GM12878 (cell line): ENCODE measurements around the gene FLT1.

ENCODE experiments used
- EP300 ChIP-seq, 2 experiments: fragments of 150-350 bp in 1 of 2; IDR thresholded peaks; 2 replicates each; pipeline ENCODE4 v1.6.1; 2011 to 2012; ENCODE audit warnings: low read depth in 2 of 2, low read length in 2 of 2, borderline replicate concordance in 1 of 2, improper control_type of control experiment in 1 of 2, inconsistent platforms in 1 of 2; ENCODE audit not compliant: control insufficient read depth in 1 of 2
- EZH2 ChIP-seq: IDR thresholded peaks from 2 replicates; pipeline ENCODE4 v1.6.1; 2012; ENCODE audit warnings: low read depth, mild to moderate bottlenecking, control low read depth, inconsistent platforms, low read length, borderline replicate concordance; ENCODE audit not compliant: control insufficient read depth
- GABPA ChIP-seq: IDR thresholded peaks from 2 replicates; pipeline ENCODE4 v1.6.1; 2014; ENCODE audit warnings: antibody characterized with exemption, low read depth, mild to moderate bottlenecking, inconsistent platforms
- MXI1 ChIP-seq: fragments of 150-350 bp; IDR thresholded peaks from 2 replicates; pipeline ENCODE4 v1.6.1; 2011; ENCODE audit warnings: low read depth, mild to moderate bottlenecking, inconsistent platforms, low read length, improper control_type of control experiment
- POLR2AphosphoS2 ChIP-seq: IDR thresholded peaks from 2 replicates; pipeline ENCODE4 v1.6.1; 2011; ENCODE audit warnings: low read depth, mild to moderate bottlenecking, low read length, improper control_type of control experiment, moderate library complexity
- PRDM15 ChIP-seq: fragments of 450-650 bp; formaldehyde crosslinking; IDR thresholded peaks from 2 replicates; pipeline ENCODE4 v1.4.0; 2020; ENCODE audit warnings: mild to moderate bottlenecking, moderate library complexity
- SRF ChIP-seq, 2 experiments: IDR thresholded peaks; 2 replicates each; pipeline ENCODE4 v1.6.1; 2011; ENCODE audit warnings: low read depth in 2 of 2, low read length in 2 of 2, mild to moderate bottlenecking in 1 of 2, moderate library complexity in 1 of 2
- ZBTB33 ChIP-seq: fragments of 450-650 bp; IDR thresholded peaks from 2 replicates; pipeline ENCODE4 v1.6.1; 2017; ENCODE audit warnings: mild to moderate bottlenecking
- ZZZ3 ChIP-seq: IDR thresholded peaks from 2 replicates; pipeline ENCODE4 v1.6.1; 2011; ENCODE audit warnings: low read depth; ENCODE audit not compliant: control insufficient read depth, insufficient read length
- TF ChIP-seq, protein P1 (sequence below), 3 experiments: IDR thresholded peaks in 2 of 3; conservative IDR thresholded peaks in 1 of 3; 2 replicates each; pipeline ENCODE4 v1.5.1; 2011; ENCODE audit warnings: low read depth in 3 of 3, low read length in 3 of 3, mild to moderate bottlenecking in 3 of 3, control low read depth in 2 of 3, moderate library complexity in 2 of 3, inconsistent platforms in 1 of 3, mixed read lengths in 1 of 3; ENCODE audit not compliant: control insufficient read depth in 2 of 3, insufficient read depth in 1 of 3; ENCODE audit errors: extremely low read depth in 1 of 3

DNA sequence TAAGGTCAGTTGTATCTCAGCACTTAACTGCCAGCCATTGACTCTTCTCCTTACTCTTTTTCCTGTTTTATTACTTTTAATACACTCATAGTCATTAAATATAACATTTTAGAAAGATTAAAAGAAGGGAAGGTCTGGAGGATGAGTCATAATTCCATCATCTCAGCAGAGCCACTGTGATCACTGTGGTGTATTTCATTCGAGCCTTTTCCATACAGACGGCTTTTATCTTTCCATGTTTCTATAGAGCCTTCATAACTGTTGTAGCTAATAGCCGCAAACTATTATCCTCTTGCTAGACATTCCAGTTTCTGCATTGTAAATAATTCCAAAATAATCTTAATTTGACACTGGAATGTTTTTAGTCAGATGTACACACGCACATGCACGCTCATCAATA, 4.7 kb upstream of the FLT1 start:
- TF ChIP-seq PRDM15 (CRISPR knock-in tag) = no peak
- TF ChIP-seq EP300 (IDR thresholded peaks at IDR 0.05; ENCODE audit: borderline replicate concordance in 1 of 2, control insufficient read depth in 1 of 2, low read depth in 2 of 2, low read length in 2 of 2) = no peak
- no peak for TF ChIP-seq MXI1
- TF ChIP-seq EZH2 = no peak
- no peak for TF ChIP-seq SRF (IDR thresholded peaks at IDR 0.05; ENCODE audit: low read depth in 2 of 2, low read length in 2 of 2)
- no peak for TF ChIP-seq GABPA
- TF ChIP-seq, protein P1, sequence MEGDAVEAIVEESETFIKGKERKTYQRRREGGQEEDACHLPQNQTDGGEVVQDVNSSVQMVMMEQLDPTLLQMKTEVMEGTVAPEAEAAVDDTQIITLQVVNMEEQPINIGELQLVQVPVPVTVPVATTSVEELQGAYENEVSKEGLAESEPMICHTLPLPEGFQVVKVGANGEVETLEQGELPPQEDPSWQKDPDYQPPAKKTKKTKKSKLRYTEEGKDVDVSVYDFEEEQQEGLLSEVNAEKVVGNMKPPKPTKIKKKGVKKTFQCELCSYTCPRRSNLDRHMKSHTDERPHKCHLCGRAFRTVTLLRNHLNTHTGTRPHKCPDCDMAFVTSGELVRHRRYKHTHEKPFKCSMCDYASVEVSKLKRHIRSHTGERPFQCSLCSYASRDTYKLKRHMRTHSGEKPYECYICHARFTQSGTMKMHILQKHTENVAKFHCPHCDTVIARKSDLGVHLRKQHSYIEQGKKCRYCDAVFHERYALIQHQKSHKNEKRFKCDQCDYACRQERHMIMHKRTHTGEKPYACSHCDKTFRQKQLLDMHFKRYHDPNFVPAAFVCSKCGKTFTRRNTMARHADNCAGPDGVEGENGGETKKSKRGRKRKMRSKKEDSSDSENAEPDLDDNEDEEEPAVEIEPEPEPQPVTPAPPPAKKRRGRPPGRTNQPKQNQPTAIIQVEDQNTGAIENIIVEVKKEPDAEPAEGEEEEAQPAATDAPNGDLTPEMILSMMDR (IDR thresholded peaks at IDR 0.05 in 2 of 3, conservative IDR thresholded peaks at IDR 0.05 in 1 of 3; ENCODE audit: control insufficient read depth in 2 of 3, extremely low read depth in 1 of 3, insufficient read depth in 1 of 3, low read depth in 3 of 3, low read length in 3 of 3) = no peak
- TF ChIP-seq POLR2AphosphoS2 = no peak
- TF ChIP-seq ZBTB33 = no peak
- TF ChIP-seq ZZZ3 = no peak
